HUES6 (cell line): ENCODE results near the gene MPV17L.
"Not testable (repeated sequence)": the region's sequence is repeated elsewhere in the genome, so short reads cannot be mapped to it uniquely, and the experiment has no call there.

Source experiments
- H3K27ac ChIP-seq: 2 replicates; pipeline ENCODE4 v1.7.0; 2013; ENCODE audit warnings: low read depth, mild to moderate bottlenecking, low read length, inconsistent platforms
- H3K27me3 ChIP-seq: 2 replicates; pipeline ENCODE4 v1.6.1; 2013; ENCODE audit warnings: low read length; ENCODE audit not compliant: control insufficient read depth, insufficient read depth
- H3K36me3 ChIP-seq: 2 replicates; pipeline ENCODE4 v1.6.1; 2013; ENCODE audit warnings: low read length; ENCODE audit not compliant: control insufficient read depth, insufficient read depth
- H3K4me1 ChIP-seq: 2 replicates; pipeline ENCODE4 v1.6.1; 2013; ENCODE audit warnings: low read length; ENCODE audit not compliant: control insufficient read depth, insufficient read depth
- H3K4me3 ChIP-seq: 2 replicates; pipeline ENCODE4 v1.5.1; 2013; ENCODE audit warnings: low read depth, low read length
- H3K9ac ChIP-seq: one replicate; pipeline ENCODE4 v1.6.1; 2013; ENCODE audit warnings: mild to moderate bottlenecking, low read length
- H3K9me3 ChIP-seq: 2 replicates; pipeline ENCODE4 v1.6.1; 2013; ENCODE audit warnings: low read depth, low read length; ENCODE audit not compliant: control insufficient read depth, insufficient read depth

MPV17L gene

GRCh38 chr16:15409476-15409875, 13.9 kb downstream of the MPV17L start:
- H3K9me3 ChIP-seq, H3K27me3 ChIP-seq, H3K27ac ChIP-seq, H3K4me1 ChIP-seq, H3K9ac ChIP-seq, H3K36me3 ChIP-seq, H3K4me3 ChIP-seq: not testable (repeated sequence)

- Histone ChIP-seq H3K27me3 (no peaks in the 10 kb centered on the region), H3K9me3 (no peaks in the 10 kb centered on the region), H3K27ac (no peak overlapping the region), H3K4me3 (no peak overlapping the region), H3K36me3 (no peaks in the 10 kb centered on the region), H3K4me1 (no peaks in the 10 kb centered on the region), H3K9ac (no peak overlapping the region)
Observed at GRCh38 chr16:15415511-15415985, 20.0 kb downstream of the MPV17L start.

GRCh38 chr16:15417197-15417596, 21.6 kb downstream of the MPV17L start:
- Histone ChIP-seq H3K27me3 (no peaks in the 10 kb centered on the region), H3K9me3 (no peaks in the 10 kb centered on the region), H3K27ac (no peak overlapping the region), H3K36me3 (no peaks in the 10 kb centered on the region), H3K4me1 (no peaks in the 10 kb centered on the region), H3K9ac (no peak overlapping the region), H3K4me3 (no peak overlapping the region)

- no peak overlapping the region for H3K9ac ChIP-seq
- no peak overlapping the region for H3K4me3 ChIP-seq
- no peaks in the 10 kb centered on the region for H3K9me3 ChIP-seq
- H3K27me3 ChIP-seq = no peaks in the 10 kb centered on the region
- H3K4me1 ChIP-seq = no peaks in the 10 kb centered on the region
- H3K36me3 ChIP-seq = no peaks in the 10 kb centered on the region
- H3K27ac ChIP-seq = no peak overlapping the region
Observed at GRCh38 chr16:15418206-15418605, 22.7 kb downstream of the MPV17L start.

GRCh38 chr16:15421696-15422095, 26.1 kb downstream of the MPV17L start:
- not testable (repeated sequence) for H3K4me1 ChIP-seq, H3K9ac ChIP-seq

GRCh38 chr16:15422222-15422621, 26.7 kb downstream of the MPV17L start:
- Histone ChIP-seq H3K27me3 (no peaks in the 10 kb centered on the region), H3K4me1 (no peaks in the 10 kb centered on the region), H3K9me3 (no peaks in the 10 kb centered on the region), H3K4me3 (no peak overlapping the region), H3K27ac (no peak overlapping the region), H3K9ac (no peak overlapping the region), H3K36me3 (no peaks in the 10 kb centered on the region)

More at GRCh38 chr16:15421696-15422095, 26.1 kb downstream of the MPV17L start:
- not testable (repeated sequence) for H3K4me3 ChIP-seq, H3K36me3 ChIP-seq, H3K27me3 ChIP-seq, H3K9me3 ChIP-seq, H3K27ac ChIP-seq

GRCh38 chr16:15425861-15426260, 30.3 kb downstream of the MPV17L start:
- Histone ChIP-seq H3K9ac (no peak overlapping the region), H3K27me3 (no peaks in the 10 kb centered on the region), H3K4me3 (no peak overlapping the region), H3K27ac (no peak overlapping the region), H3K4me1 (no peaks in the 10 kb centered on the region), H3K9me3 (no peaks in the 10 kb centered on the region), H3K36me3 (no peaks in the 10 kb centered on the region)

- Histone ChIP-seq H3K4me3 (no peak overlapping the region), H3K9me3 (no peaks in the 10 kb centered on the region), H3K9ac (no peak overlapping the region), H3K27me3 (no peaks in the 10 kb centered on the region), H3K4me1 (no peaks in the 10 kb centered on the region), H3K36me3 (no peaks in the 10 kb centered on the region), H3K27ac (no peak overlapping the region)
Observed at GRCh38 chr16:15426796-15427195, 31.2 kb downstream of the MPV17L start.

GRCh38 chr16:15427648-15428239, 32.2 kb downstream of the MPV17L start:
- no peaks in the 10 kb centered on the region for H3K4me1 ChIP-seq

GRCh38 chr16:15430884-15431283, 35.3 kb downstream of the MPV17L start:
- not testable (repeated sequence) for H3K27ac ChIP-seq, H3K4me1 ChIP-seq, H3K36me3 ChIP-seq, H3K4me3 ChIP-seq, H3K9ac ChIP-seq, H3K9me3 ChIP-seq
- peaks cover 19% of the 10 kb centered on the region for H3K27me3 ChIP-seq

More at GRCh38 chr16:15427648-15428239, 32.2 kb downstream of the MPV17L start:
- H3K9me3 ChIP-seq = no peaks in the 10 kb centered on the region
- H3K4me3 ChIP-seq = no peak overlapping the region
- no peaks in the 10 kb centered on the region for H3K27me3 ChIP-seq
- H3K27ac ChIP-seq = no peak overlapping the region
- H3K9ac ChIP-seq = no peak overlapping the region
- no peaks in the 10 kb centered on the region for H3K36me3 ChIP-seq

GRCh38 chr16:15434079-15434424, 38.5 kb downstream of the MPV17L start:
- Histone ChIP-seq H3K4me1 (no peaks in the 10 kb centered on the region), H3K9ac (no peak overlapping the region), H3K4me3 (peak overlapping the region; percentile 89), H3K27me3 (peaks cover 21% of the 10 kb centered on the region), H3K9me3 (no peaks in the 10 kb centered on the region), H3K27ac (no peak overlapping the region), H3K36me3 (no peaks in the 10 kb centered on the region)
